ENCODE data around the gene EMCN.

DNA sequence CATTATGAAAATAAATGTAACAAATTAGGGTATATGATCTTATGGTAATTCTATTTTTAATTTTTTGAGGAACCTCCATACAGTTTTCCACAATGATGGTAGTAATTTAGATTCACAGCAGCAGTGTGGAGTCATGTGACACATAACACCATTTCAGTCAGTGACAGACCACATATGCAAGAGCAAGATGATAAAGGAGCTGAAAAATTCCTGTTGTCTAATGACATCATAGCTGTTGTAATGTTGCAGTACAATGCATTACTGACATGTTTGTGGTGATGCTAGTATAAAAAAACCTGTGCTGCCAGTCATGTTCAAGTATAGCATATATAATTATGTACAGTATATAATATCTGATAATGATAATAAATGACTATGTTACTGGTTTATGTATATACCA is 28.5 kb downstream of the EMCN start:
- TF ChIP-seq POLR2AphosphoS5 (IDR thresholded peaks at IDR 0.05) (no peak), POLR2A (IDR thresholded peaks at IDR 0.05) (no peak)

Measured in spleen (tissue), 3 donors.